Measurements from ENCODE around the gene SERPINA3. TPM values are rescaled to one million over a fixed set of nuclear protein-coding genes. Genes with fewer than 3 reads are reported as not detected.
"Not testable (repeated sequence)": the region's sequence is repeated elsewhere in the genome, so short reads cannot be mapped to it uniquely, and the experiment has no call there.

Gene SERPINA3
- total RNA-seq, 2 experiments from 2014 or later: not detected

- H3K27ac Mint-ChIP-seq: no peak overlapping the region
- H3K9me3 Mint-ChIP-seq (ENCODE audit: low read depth): no peaks in the 10 kb centered on the region
- H3K4me3 Mint-ChIP-seq: no peak overlapping the region
- ATAC-seq (no peak), DNase-seq (no peak)
- H3K4me1 Mint-ChIP-seq: no peaks in the 10 kb centered on the region
- ChIA-PET CTCF (no interaction called here), POLR2A (no interaction called here)
- intact Hi-C loops (cut with DNase I, micrococcal nuclease): no loop called here
- H3K36me3 Mint-ChIP-seq (ENCODE audit: low read depth): no peaks in the 10 kb centered on the region
- H3K27me3 Mint-ChIP-seq: peaks cover 4% of the 10 kb centered on the region
Measured at GRCh38 chr14:94599656-94600004, 12.6 kb upstream of the SERPINA3 start.

- no peak for ATAC-seq
- no peak overlapping the region for H3K27ac Mint-ChIP-seq
Measured at GRCh38 chr14:94600148-94600545, 12.0 kb upstream of the SERPINA3 start.

GRCh38 chr14:94601884-94602391 is 10.3 kb upstream of the SERPINA3 start:
- Mint-ChIP-seq H3K4me1 (no peaks in the 10 kb centered on the region), H3K27me3 (peaks cover 6% of the 10 kb centered on the region), H3K4me3 (no peak overlapping the region), H3K36me3 (ENCODE audit: low read depth) (no peaks in the 10 kb centered on the region), H3K9me3 (ENCODE audit: low read depth) (no peaks in the 10 kb centered on the region), H3K27ac (no peak overlapping the region)
- no peak for DNase-seq
- ChIA-PET POLR2A (no interaction called here), CTCF (no interaction called here)
- intact Hi-C loops (cut with DNase I, micrococcal nuclease): no loop called here
- no peak for ATAC-seq

More at GRCh38 chr14:94600148-94600545, 12.0 kb upstream of the SERPINA3 start:
- H3K4me1 Mint-ChIP-seq: no peaks in the 10 kb centered on the region
- intact Hi-C loops (cut with DNase I, micrococcal nuclease): no loop called here
- no peak for DNase-seq
- no peaks in the 10 kb centered on the region for H3K36me3 Mint-ChIP-seq (ENCODE audit: low read depth)
- H3K9me3 Mint-ChIP-seq (ENCODE audit: low read depth): no peaks in the 10 kb centered on the region
- peaks cover 4% of the 10 kb centered on the region for H3K27me3 Mint-ChIP-seq
- H3K4me3 Mint-ChIP-seq: no peak overlapping the region
- CTCF ChIA-PET: no interaction called here
- POLR2A ChIA-PET: no interaction called here

GRCh38 chr14:94602722-94603121 is 9.5 kb upstream of the SERPINA3 start:
- no peak for DNase-seq
- Mint-ChIP-seq H3K4me3 (no peak overlapping the region), H3K27ac (no peak overlapping the region), H3K27me3 (peaks cover 10% of the 10 kb centered on the region), H3K36me3 (ENCODE audit: low read depth) (no peaks in the 10 kb centered on the region), H3K9me3 (ENCODE audit: low read depth) (no peaks in the 10 kb centered on the region), H3K4me1 (no peaks in the 10 kb centered on the region)
- CTCF ChIA-PET: no interaction called here
- no peak for ATAC-seq
- intact Hi-C loops (cut with DNase I, micrococcal nuclease): no loop called here
- POLR2A ChIA-PET: no interaction called here

- Mint-ChIP-seq H3K27ac (no peak overlapping the region), H3K27me3 (peaks cover 8% of the 10 kb centered on the region), H3K36me3 (ENCODE audit: low read depth) (no peaks in the 10 kb centered on the region), H3K4me3 (no peak overlapping the region), H3K9me3 (ENCODE audit: low read depth) (no peaks in the 10 kb centered on the region), H3K4me1 (no peaks in the 10 kb centered on the region)
- CTCF ChIA-PET: no interaction called here
- ATAC-seq (no peak), DNase-seq (no peak)
- intact Hi-C loops (cut with DNase I, micrococcal nuclease): no loop called here
- POLR2A ChIA-PET: no interaction called here
Measured at GRCh38 chr14:94605361-94605760, 6.8 kb upstream of the SERPINA3 start.

GRCh38 chr14:94608966-94609365 is 3.2 kb upstream of the SERPINA3 start:
- H3K27me3 Mint-ChIP-seq; H3K4me3 Mint-ChIP-seq; H3K9me3 Mint-ChIP-seq (ENCODE audit: low read depth); H3K4me1 Mint-ChIP-seq; H3K27ac Mint-ChIP-seq; ATAC-seq; CTCF ChIA-PET; intact Hi-C loops (cut with DNase I, micrococcal nuclease); H3K36me3 Mint-ChIP-seq (ENCODE audit: low read depth); POLR2A ChIA-PET; DNase-seq: not testable (repeated sequence)

- Mint-ChIP-seq H3K27me3 (peaks cover 4% of the 10 kb centered on the region), H3K4me1 (no peaks in the 10 kb centered on the region), H3K4me3 (no peak overlapping the region), H3K36me3 (ENCODE audit: low read depth) (no peaks in the 10 kb centered on the region), H3K27ac (no peak overlapping the region), H3K9me3 (ENCODE audit: low read depth) (no peaks in the 10 kb centered on the region)
- ChIA-PET CTCF (no interaction called here), POLR2A (no interaction called here)
- intact Hi-C loops (cut with DNase I, micrococcal nuclease): no loop called here
- ATAC-seq: no peak
- no peak for DNase-seq
Measured at GRCh38 chr14:94611179-94611578, 1.0 kb upstream of the SERPINA3 start.

GRCh38 chr14:94612580-94613554 is 676 bp downstream of the SERPINA3 start:
- DNase-seq (no peak), ATAC-seq (no peak)
- POLR2A ChIA-PET: interaction anchor here (0.7 kb wide), 1 partner anchor 1037 kb away, joined by 4 read pairs; no protein-coding TSS in a partner anchor
- Mint-ChIP-seq H3K27me3 (no peaks in the 10 kb centered on the region), H3K9me3 (ENCODE audit: low read depth) (peaks cover 2% of the 10 kb centered on the region), H3K4me1 (no peaks in the 10 kb centered on the region), H3K27ac (no peak overlapping the region), H3K36me3 (ENCODE audit: low read depth) (no peaks in the 10 kb centered on the region), H3K4me3 (no peak overlapping the region)
- CTCF ChIA-PET: interaction anchor here (0.5 kb wide), 1 partner anchor 75 kb away, joined by 3 read pairs; no protein-coding TSS in a partner anchor
- intact Hi-C loops (cut with DNase I, micrococcal nuclease): no loop called here

- ChIA-PET CTCF (no interaction called here), POLR2A (interaction anchor here (0.7 kb wide), 1 partner anchor 1036 kb away, joined by 4 read pairs; no protein-coding TSS in a partner anchor)
- intact Hi-C loops (cut with DNase I, micrococcal nuclease): no loop called here
- DNase-seq: no peak
- Mint-ChIP-seq H3K36me3 (ENCODE audit: low read depth) (no peaks in the 10 kb centered on the region), H3K27me3 (no peaks in the 10 kb centered on the region), H3K9me3 (ENCODE audit: low read depth) (peaks cover 2% of the 10 kb centered on the region), H3K27ac (no peak overlapping the region), H3K4me3 (no peak overlapping the region), H3K4me1 (no peaks in the 10 kb centered on the region)
- no peak for ATAC-seq
Measured at GRCh38 chr14:94613720-94614644, 1.8 kb downstream of the SERPINA3 start.

- no peaks in the 10 kb centered on the region for H3K36me3 Mint-ChIP-seq (ENCODE audit: low read depth)
Measured at GRCh38 chr14:94614802-94615201, 2.6 kb downstream of the SERPINA3 start.

GRCh38 chr14:94615254-94615653 is 3.1 kb downstream of the SERPINA3 start:
- Mint-ChIP-seq H3K4me1 (no peaks in the 10 kb centered on the region), H3K36me3 (ENCODE audit: low read depth) (no peaks in the 10 kb centered on the region), H3K27ac (no peak overlapping the region), H3K4me3 (no peak overlapping the region), H3K27me3 (no peaks in the 10 kb centered on the region), H3K9me3 (ENCODE audit: low read depth) (peaks cover 2% of the 10 kb centered on the region)
- intact Hi-C loops (cut with DNase I, micrococcal nuclease): no loop called here
- DNase-seq: no peak
- ChIA-PET CTCF (no interaction called here), POLR2A (no interaction called here)
- ATAC-seq: no peak

More at GRCh38 chr14:94614802-94615201, 2.6 kb downstream of the SERPINA3 start:
- no peak for ATAC-seq
- H3K4me3 Mint-ChIP-seq: no peak overlapping the region
- intact Hi-C loops (cut with DNase I, micrococcal nuclease): no loop called here
- H3K27me3 Mint-ChIP-seq: no peaks in the 10 kb centered on the region
- H3K9me3 Mint-ChIP-seq (ENCODE audit: low read depth): peaks cover 2% of the 10 kb centered on the region
- no peak overlapping the region for H3K27ac Mint-ChIP-seq
- DNase-seq: no peak
- H3K4me1 Mint-ChIP-seq: no peaks in the 10 kb centered on the region
- CTCF ChIA-PET: no interaction called here
- POLR2A ChIA-PET: no interaction called here
